Measurements from ENCODE around the gene SEMA3A.

- TF ChIP-seq CTCF (IDR thresholded peaks at IDR 0.05) = no peak
- TF ChIP-seq POLR2A (IDR thresholded peaks at IDR 0.05) = no peak
These were observed 87.3 kb downstream of the SEMA3A start for GRCh38 chr7:84107259-84107658.
